Left cardiac atrium (tissue), 4 donors: ENCODE results near the gene GNAT3. TPM values are rescaled to one million over a fixed set of nuclear protein-coding genes. Genes with fewer than 3 reads are reported as not detected.

Experiments used
- ATAC-seq, 2 donors: fragments of 200-7000 bp; cut with Tn5 transposase; one replicate each; pipeline ENCODE4 v1.9.1; 2020; ENCODE audit warnings: mild to moderate bottlenecking in 2 of 2, moderate library complexity in 2 of 2
- DNase-seq: peaks from one replicate; pipeline ENCODE4 v3.0.0-alpha.2; 2020
- intact Hi-C, 2 donors: fragments of 100-400 bp; cut with DNase I; formaldehyde crosslinking; loops; one replicate each; pipeline versions ENCODE4 v1.14.1 to v1.15.1; 2022 to 2023
- long read RNA-seq: library from polyadenylated mRNA; unstranded; transcript quantifications from one replicate; pipeline ENCODE4 v2.0.0, GENCODE V29; 2021
- total RNA-seq, 2 donors: library from RNA; stranded (reverse); fragmentation: NEBNext Ultra II Directional; extraction: Animal tissue kit (Norgen Biotek cat#: 25700); gene quantifications; one replicate each; pipeline ENCODE4 v1.2.1, GENCODE V29; 2021
- donor health status: DM: no; HTN: yes; CAD: no.
- donor health status: DM: no; HTN: yes; CAD: no; lungs with severe emphysema.
- donor health status: DM: yes; HTN: yes; CAD: no.
- donor health status: Dilated cardiomyopathy.

Gene GNAT3
- total RNA-seq = not detected
- long read RNA-seq = 0 reads

GRCh38 chr7:80511964-80512363, at the start of gene GNAT3:
GNAT3 (minus strand) TSS chr7:80512064; CDS start chr7:80511926, 138 bp downstream.
- no peak for ATAC-seq
- no peak for DNase-seq
- intact Hi-C loops = no loop called here

DNA sequence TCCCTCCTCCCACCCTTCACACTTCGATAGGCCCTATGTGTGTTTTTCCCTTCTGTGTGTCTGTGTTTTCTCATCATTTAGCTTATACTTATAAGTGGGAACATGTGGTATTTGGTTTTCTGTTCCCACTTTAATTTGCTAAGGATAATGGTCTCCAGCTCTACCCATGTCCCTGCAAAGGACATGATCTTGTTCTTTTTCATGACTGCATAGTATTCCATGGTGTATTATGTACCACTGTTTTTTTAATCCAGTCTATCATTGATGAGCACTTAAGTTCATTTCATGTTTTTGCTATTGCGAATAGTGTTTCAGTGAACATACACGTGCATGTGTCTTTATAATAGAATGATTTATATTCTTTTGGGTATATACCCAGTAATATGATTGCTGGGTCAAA, 46.3 kb upstream of the GNAT3 start:
- no peak for DNase-seq
- no peak for ATAC-seq
- intact Hi-C loops = no loop called here

GRCh38 chr7:80552031-80552694, 40.3 kb upstream of the GNAT3 start:
- intact Hi-C loops = no loop called here
- no peak for ATAC-seq
- no peak for DNase-seq

GRCh38 chr7:80550005-80550404, 38.1 kb upstream of the GNAT3 start:
- DNase-seq = no peak
- intact Hi-C loops = no loop called here
- ATAC-seq = no peak

DNA sequence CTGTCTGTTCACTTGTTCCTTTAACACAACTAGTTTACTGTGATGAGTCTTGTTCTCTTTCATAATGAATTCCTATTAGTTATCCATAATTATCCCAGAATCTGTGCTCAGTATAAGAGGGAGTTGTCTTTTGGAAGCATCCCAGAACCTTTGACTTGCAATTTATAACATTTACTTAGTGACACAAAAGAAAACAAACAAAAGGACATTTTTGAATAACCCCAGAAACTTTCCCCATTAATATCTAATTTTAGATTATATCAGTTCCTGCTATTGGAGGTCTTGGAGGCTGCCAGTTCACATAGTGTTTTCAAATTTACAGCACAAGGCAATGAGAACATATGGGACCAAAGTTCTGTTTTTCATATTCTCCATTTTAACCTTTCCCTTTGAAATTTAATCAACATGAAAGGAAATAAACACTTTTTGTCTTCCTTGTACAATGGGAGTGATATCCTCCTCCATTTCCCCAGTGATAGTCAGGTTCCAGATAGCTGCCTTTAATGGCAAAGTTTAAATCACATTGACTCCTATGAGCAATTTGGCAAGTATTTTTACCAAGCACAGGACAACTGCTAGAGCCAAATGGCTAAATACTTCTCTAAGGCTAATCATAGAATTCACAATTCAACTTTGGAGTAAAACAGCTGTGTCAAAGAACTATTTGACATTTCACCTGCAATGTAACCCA, 37.1 kb upstream of the GNAT3 start:
- intact Hi-C loops = no loop called here
- peak; percentile 53 to 69 for ATAC-seq
- DNase-seq = no peak

DNA sequence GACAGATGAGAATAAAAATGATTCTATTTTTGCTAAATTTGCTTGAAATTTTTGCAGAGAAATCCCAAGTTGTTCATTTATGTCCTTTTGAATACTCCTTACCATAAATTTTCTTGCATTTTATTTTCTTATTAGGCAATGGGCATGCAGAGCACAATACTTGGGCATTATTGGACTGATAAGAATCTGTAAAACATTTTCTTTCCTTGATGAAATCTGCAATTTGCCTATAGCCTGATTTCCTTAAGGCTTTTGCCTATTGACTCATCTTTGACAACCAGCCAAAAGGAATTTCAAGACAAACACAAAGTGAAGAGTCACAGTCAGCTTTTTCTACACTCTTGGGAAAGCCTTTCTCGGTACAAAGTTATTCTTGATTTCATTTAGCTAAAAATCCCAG, 30.5 kb upstream of the GNAT3 start:
- intact Hi-C loops = no loop called here
- ATAC-seq (no peak), DNase-seq (no peak)

DNA sequence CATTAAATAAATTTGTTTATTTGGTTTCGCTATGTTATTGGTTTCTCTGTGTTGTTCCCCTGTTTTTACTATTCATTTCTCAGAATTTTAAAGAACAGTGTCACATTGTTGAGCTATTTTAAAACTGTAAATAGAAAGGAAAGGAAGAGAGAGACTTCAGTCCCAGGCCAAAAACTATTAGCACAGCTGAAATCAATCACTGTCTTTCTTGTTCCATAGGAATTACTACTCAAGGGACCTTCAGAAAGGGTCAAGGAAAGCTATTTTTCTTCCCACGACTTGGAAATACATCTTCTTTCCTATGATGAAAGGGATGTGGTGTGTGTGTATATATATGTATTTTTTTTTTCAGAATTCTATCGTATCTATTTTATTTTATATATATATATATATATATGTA, 29.0 kb upstream of the GNAT3 start:
- DNase-seq (no peak), ATAC-seq (no peak)
- intact Hi-C loops = no loop called here

- intact Hi-C loops = no loop called here
- ATAC-seq = no peak
- DNase-seq = no peak
These were observed 25.2 kb upstream of the GNAT3 start for GRCh38 chr7:80537091-80537490.

DNA sequence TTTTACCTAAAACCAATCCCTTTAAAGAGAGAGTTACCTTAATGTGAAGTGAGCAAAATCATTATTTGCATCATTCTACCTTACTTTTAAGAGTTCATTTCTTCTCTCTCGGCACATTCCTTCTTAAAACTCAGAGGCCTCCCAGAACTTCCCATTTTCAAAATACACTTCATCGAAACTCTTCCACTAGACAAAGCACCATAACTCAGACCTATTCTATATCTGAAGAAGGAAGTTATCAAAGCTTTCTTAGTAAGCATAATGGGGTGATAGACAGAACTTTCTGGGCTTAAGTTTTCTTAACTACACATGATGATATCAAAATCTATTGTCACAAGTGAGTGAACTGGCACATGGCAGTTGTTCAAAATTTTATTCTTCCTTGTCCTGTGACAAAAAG, 24.6 kb upstream of the GNAT3 start:
- ATAC-seq (no peak), DNase-seq (no peak)
- intact Hi-C loops = no loop called here

GRCh38 chr7:80533287-80533686, 21.4 kb upstream of the GNAT3 start:
- DNase-seq = no peak
- intact Hi-C loops = no loop called here
- ATAC-seq = no peak

DNA sequence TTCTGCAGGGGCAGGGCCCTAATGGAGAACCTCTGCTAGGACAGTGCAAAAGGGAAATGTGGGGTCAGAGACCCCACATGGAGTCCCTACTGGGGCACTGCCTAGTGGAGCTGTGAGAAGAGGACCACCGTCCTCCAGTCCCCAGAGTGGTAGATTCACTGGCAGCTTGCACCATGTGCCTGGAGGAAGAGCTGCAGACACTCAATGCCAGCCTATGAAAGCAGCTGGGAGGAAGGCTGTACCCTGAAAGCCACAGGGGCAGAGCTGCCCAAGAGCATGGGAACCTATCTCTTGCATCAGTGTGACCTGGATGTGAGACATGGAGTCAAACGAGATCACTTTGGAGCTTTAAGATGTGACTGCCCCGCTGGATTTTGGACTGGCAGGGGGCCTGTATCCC, 20.3 kb upstream of the GNAT3 start:
- ATAC-seq (no peak), DNase-seq (no peak)
- intact Hi-C loops = no loop called here

DNA sequence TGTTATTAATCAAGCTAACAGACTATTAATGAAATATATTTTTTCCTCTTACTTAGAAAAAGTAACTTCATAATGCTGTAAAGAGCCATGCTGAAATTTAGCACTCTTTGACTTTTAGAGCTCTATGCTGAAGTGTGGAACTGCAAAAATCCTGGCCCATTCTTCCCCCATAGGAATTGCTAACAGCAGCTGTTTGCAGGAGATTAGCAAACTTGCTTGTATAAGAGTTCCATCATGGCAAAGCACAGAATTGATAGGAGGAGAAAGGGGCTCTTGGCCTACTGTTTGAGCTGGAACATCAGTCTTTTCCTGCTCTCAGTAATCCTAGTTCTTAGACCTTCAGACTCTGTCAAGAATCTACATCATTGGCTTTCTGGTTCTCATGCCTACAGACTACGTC, 18.3 kb upstream of the GNAT3 start:
- peak; percentile 51 to 92 for ATAC-seq
- intact Hi-C loops = no loop called here
- DNase-seq = no peak

- DNase-seq = no peak
- intact Hi-C loops = no loop called here
- ATAC-seq = no peak
These were observed 17.5 kb upstream of the GNAT3 start for GRCh38 chr7:80529362-80529761.

DNA sequence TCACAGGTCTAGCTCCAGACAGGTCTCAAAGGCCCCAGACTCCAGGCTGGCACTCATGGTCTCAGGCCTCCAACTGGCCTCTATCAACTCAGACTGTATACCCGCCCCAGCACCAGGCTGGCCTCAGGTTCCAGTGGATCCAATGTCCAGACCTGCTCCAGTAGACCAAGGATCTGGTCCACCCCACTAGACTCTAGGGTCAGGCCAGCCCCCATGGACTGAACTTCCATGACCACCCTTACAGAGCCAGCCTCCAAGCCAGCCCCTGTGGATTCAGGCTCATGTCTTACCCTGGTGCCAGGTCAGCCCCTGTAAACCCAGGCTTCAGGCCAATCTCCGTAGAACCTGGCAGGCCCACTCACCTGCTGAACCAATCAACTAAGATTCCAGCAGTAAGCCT, 16.8 kb upstream of the GNAT3 start:
- no peak for ATAC-seq
- DNase-seq = no peak
- intact Hi-C loops = no loop called here

DNA sequence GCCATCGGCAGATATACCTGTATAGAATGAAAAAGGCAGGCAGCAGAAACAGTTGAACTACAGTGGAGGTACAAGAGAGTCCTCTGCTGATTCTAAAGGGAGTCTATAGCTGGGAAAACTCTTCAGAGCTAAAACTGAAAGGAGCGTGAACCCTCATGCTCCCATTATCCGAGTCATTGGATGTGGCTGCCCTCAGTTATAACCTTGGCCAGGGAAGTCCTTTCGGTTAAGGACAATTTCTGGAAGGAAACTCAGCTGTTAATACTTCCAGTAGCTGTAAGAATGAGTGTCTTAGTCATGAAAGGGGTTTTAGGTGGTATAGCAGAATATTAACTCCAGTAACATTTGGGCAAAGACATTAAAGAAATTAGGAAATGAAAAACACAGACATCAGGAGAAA, 14.6 kb upstream of the GNAT3 start:
- DNase-seq (no peak), ATAC-seq (no peak)
- intact Hi-C loops = no loop called here

- intact Hi-C loops = no loop called here
- DNase-seq (no peak), ATAC-seq (no peak)
These were observed 12.8 kb upstream of the GNAT3 start for GRCh38 chr7:80524693-80525092.

DNA sequence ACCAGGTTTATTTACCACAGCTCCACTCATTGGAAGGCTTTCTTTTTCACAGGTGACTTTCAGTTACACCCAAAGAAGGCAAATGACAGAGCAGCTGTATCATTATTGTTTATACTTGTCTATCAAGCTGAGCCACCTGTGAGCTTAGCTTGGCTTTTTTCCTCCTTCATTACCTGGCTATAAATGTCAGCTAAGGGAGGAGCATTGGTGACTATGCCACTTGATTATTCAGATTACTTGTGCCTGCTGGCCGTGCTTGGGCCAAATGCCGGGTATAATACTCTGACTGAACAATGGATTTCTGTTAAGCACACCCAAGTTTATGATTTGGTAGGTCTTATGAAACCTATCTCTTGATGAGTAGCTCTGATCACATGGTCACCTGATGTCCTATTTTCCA, 9.9 kb upstream of the GNAT3 start:
- DNase-seq = no peak
- intact Hi-C loops = no loop called here
- no peak for ATAC-seq

- ATAC-seq = no peak
- intact Hi-C loops = no loop called here
- DNase-seq = no peak
These were observed 8.3 kb upstream of the GNAT3 start for GRCh38 chr7:80520199-80520598.

DNA sequence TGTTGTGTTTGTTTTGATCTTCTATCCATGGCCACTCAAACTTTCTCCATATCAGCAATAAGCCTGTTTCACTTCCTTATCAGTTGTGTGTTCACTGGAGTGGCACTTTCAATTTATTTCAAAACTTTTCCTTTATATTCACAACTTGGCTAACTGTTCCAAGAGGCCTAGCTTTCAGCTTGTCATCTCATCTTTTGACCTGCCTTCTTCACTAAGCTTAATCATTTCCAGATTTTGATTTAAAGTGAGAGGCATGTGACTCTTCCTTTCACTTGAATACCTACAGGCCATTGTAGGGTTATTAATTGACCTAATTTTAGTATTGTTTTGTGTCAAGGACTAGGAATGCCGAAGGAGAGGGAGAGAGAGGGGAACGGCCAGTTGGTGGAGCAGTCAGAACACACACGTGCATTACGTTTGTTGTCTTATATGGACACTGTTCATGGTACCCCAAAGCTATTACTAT, 5.5 kb upstream of the GNAT3 start:
- ATAC-seq = peak in 1 of 2 donors; percentile 29
- no peak for DNase-seq
- intact Hi-C loops = no loop called here

DNA sequence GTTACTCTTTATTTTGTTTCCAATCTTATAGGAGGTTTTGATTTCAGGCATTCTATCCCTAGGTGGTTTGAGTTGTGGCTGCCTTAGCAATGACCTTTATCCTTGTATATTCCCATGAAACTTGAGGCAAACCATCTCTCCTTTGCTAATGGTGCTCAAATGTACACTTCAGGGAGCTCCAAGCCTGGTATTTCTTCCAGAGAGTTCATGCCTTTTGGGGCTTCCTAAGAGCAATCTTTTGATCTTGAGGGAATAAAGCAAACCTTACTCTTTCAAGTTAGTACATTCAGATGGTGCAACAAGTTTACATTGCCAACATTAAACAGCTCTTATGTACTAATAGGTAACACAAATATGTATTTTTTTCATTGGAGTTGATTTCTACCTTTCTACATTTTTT, 3.4 kb upstream of the GNAT3 start:
- no peak for ATAC-seq
- intact Hi-C loops = no loop called here

DNA sequence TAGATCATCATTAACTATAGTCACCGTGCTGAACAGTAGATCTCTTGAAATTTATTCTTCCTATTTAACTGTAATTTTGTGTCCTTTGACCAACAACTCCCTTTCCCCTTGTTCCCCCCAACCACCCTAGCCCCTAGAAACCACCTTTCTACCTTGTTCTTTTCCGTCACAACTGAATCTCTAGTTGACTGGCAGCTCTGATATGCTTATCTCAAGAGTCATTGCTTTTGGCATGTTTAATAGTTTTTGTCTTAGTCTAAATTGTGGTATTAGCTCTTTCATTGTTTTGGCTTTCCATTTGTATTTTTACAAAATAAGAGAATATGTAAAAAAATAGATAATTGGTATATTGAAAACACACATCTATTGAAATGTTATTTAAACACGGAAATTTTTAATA, 1.8 kb downstream of the GNAT3 start:
- no peak for ATAC-seq
- no peak for DNase-seq
- intact Hi-C loops = no loop called here

More for the DNA sequence above, 3.4 kb upstream of the GNAT3 start:
- DNase-seq = no peak
